SIG-M5 treated with dmso at 0.1 percent for 504 hours (cell line): ENCODE results near the gene BAAT.
A peak's percentile ranks its signal among the peaks of the same experiment; 100 is the strongest.
"Not testable (repeated sequence)": the region's sequence is repeated elsewhere in the genome, so short reads cannot be mapped to it uniquely, and the experiment has no call there.

ENCODE experiments used
- DNase-seq: peaks from one replicate; lab custom pipeline; 2025; ENCODE audit not compliant: unreplicated experiment; lab: John Stamatoyannopoulos, UW

The BAAT gene

DNA sequence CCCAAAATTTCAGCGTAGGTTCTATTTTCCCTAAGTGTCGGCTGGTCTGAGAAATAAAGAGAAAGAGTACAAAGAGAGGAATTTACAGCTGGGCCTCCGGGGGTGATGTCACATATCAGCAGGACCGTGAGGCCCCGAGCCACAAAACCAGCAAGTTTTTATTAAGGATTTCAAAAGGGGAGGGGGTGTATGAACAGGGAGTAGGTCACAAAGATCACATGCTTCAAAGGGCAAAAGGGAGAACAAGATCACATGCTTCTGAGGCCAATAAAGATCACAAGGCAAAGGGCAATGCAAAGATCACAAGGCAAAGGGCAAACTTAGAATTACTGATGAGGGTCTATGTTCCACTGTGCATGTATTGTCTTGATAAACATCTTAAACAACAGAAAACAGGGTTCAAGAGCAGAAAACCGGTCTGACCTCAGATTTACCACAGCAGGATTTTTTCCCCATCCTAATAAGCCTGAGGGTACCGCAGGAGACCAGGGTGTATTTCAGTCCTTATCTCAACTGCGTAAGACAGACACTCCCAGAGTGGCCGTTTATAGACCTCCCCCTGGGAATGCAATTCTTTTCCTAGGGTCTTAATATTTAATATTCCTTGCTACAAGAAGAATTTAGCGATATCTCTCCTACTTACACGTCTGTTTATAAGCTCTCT is at the start of gene BAAT:
Gene BAAT, minus strand, starts transcription at position 134 of the 664 bp plus-strand sequence. CDS start 13,602 bp downstream, outside the sequence.
- DNase-seq = not testable (repeated sequence)

DNA sequence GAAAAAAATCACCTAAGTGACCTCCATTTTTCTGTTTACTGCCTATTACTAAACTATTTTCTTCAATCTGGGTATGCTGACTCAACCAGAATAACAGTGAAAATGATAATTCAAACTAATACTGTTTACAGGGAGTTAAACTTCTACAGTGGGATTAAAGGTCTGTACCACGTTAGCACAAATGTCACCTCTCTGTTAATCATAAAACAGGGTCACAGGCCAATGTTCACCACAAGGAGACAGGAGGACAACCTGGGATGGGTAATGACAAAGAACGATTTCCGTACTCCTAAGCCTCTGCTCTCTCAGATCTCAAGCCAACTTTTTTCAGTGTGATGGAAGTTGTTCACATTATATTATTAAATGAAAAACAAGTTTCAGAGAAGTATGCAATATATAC is 48.4 kb upstream of the BAAT start:
- DNase-seq = no peak

DNA sequence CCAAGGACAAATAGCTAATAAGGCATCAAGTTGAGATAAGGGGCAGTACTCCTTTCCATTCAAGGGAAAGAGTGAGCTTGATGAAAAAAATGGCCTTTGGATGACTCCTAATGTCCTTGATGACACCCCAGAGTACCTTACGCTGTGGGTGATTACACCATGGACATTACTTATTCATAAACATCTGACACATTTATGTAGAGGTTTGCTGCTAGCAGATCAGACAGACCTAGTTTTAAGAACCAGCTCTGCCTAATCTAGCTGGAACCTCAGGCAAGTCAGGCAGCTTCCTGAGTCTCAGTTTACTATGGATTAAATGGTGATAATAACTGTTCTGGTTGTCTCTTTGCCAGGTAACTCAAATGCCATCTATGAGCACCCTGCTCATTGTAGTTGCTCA is 47.9 kb upstream of the BAAT start:
- no peak for DNase-seq

DNA sequence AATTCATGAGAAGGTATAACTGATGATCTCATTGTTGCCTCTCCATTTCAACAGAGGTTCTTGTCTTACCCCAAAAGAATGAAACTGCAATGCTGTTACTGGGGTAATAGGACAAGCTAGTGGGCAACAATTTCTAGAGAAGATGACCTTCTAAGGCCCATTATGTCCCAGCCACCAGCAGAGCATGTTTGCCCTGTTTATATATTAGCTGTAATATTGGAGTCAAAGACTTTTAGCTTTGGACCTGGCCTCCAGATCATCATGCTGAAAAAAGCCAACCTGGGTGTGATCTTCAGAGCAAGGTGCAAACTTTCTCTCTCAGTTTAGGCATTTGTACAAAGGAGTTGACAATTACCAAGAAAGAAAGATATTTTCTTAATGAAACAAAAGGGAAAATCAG is 47.4 kb upstream of the BAAT start:
- DNase-seq = no peak

GRCh38 chr9:101429736-101430135 is 44.9 kb upstream of the BAAT start:
- no peak for DNase-seq

- no peak for DNase-seq
Observed at GRCh38 chr9:101428909-101429308, 44.1 kb upstream of the BAAT start.

DNA sequence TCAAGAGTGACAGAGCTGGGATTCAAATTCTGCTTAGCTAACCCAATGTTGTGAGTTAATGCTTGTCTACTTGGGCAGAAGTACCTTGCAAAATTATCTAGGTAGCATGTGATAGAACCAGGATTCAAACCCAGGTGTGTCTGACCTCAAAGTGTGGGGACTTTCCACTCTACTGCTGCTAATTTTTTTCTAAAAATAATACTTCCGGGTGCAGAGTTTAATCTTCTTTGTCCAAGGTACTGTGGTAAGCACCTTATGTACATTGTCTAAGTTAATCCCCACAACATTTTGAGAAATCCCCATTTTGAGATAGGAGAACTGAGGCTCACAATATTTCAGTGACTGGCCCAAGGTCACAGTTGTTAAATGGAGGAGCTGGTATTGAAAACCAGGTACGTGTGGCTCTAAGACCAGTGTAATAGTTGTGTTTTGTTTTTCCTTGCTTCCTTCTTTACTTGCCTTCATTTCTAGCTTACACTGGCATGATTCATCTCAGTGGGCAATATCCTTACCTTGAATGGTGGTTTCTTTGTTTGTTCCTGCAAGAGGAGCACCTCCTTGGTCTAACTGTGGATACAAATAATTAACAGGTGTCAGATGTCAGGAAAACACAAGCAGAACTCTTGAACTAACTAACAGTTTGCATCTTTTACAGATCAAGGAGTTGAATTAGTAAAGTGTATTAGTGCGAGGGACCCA is 43.3 kb upstream of the BAAT start:
- no peak for DNase-seq

- no peak for DNase-seq
Observed at GRCh38 chr9:101427358-101427757, 42.6 kb upstream of the BAAT start.

DNA sequence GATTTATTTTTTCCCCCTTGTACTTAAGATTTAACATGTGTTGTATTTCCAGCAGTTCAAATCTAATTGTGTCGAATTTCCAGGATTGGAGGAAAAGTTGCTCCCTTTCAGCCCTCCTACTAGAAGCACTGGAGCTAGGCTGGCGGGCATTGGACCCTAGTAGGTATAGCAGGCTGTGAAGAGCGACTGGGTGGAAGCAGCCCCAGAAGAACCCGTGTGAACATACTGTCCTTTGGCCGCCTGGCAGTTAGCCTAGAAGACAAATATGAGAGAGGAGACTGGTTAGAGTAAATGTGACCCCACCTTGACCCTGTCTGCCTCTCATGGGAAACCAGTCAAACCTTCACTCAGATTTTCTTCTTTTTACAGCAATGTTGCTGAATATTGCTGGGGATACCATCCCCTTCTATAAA is 36.9 kb upstream of the BAAT start:
- DNase-seq = no peak

DNA sequence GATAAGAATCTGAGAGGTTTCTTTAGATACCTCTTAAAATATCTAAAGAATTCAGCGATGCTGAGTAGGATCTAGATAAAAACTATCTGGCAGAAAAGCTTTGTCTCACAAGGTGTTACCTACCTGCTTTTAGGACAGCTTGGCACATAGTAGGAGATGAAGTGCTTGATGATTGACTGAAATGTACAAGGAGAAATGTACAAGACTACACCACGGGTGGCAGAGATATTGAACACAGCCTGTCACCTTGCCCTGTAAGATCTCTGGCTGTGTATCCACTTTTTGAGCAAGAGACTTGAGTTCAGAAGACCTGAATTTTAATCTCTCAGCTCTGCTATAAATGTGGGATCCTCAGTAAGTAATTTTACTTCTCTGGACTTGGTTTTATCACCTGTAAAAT is 35.1 kb upstream of the BAAT start:
- DNase-seq = no peak

- no peak for DNase-seq
Observed at GRCh38 chr9:101418518-101419430, 34.0 kb upstream of the BAAT start.

GRCh38 chr9:101417977-101418376 is 33.2 kb upstream of the BAAT start:
- no peak for DNase-seq

DNA sequence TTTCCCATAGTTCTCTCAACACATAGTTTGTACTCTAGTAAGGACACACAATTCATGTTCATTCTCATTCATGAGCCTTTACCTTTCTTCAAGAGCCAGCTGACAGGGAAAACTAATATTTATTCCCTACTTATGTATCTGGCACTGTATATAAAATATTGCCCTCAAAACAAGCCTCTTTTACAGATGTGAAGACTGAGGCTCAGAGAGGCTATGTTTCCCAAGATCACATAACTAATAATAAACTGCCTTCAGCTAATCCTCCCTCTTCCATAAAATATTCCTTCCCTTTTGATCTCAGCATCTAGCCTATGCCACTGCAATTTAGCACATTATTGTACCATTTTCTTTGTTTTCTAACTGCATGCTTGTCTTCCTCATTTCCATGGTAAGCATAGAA is 32.6 kb upstream of the BAAT start:
- no peak for DNase-seq

DNA sequence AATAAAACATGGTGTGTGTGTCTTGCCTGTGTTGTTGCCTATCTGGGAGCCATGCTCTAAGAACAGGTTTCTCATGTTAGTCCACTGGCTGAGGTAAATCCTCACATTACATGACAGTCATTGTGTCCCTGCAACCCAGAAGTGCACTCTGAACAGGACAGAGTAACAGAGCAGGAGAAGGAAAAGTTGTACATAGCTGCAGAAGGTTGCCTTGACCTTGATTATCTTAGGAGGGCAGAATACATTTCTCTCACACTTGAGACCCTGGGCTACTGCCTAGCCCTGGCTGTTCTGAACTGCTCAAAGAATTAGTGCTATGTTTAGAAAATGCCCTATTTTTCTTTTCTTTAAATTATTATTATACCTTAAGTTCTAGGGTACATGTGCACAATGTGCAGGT is 30.8 kb upstream of the BAAT start:
- DNase-seq = no peak

- DNase-seq = no peak
Observed at GRCh38 chr9:101414839-101415238, 30.0 kb upstream of the BAAT start.

GRCh38 chr9:101409079-101409477 is 24.3 kb upstream of the BAAT start:
- DNase-seq = no peak

DNA sequence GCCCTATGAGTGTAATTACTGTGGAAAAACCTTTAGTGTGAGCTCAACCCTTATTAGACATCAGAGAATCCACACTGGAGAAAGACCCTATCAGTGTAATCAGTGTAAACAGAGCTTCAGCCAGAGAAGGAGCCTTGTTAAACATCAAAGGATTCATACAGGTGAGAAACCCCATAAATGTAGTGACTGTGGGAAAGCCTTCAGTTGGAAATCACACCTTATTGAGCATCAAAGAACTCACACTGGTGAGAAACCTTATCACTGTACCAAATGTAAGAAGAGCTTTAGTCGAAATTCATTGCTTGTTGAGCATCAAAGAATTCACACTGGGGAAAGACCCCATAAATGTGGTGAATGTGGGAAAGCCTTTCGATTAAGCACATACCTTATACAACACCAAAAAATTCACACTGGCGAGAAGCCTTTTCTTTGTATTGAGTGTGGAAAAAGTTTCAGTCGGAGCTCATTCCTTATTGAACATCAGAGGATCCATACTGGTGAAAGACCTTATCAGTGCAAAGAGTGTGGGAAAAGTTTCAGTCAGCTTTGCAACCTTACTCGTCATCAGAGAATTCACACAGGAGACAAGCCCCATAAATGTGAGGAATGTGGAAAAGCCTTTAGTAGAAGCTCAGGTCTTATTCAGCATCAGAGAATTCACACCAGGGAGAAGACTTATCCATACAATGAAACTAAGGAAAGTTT is 23.7 kb upstream of the BAAT start:
- no peak for DNase-seq

- no peak for DNase-seq
Observed at GRCh38 chr9:101403516-101404285, 18.9 kb upstream of the BAAT start.

DNA sequence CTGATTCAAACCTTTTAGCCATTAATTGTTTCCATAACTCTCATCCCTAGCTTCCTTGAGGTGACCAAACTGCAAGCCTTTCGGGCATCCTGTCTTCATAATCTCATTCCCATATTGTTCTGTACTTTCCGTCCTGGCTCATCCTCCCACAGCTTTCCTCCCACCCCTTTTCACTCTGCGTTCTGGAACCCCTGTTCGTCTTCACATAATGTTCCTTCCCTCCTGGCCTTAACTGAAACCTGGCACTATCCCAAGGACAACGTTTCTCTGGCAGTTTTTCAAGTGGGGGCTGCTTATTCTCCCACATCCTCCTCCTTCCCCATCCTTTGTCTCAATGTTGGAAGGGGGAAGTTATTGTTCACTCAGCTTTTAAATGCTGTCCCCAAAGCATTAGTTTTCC is 15.3 kb upstream of the BAAT start:
- no peak for DNase-seq

GRCh38 chr9:101399643-101399970 is 14.8 kb upstream of the BAAT start:
- peak; percentile 29 for DNase-seq
